ENCODE data around the gene BCL11A.

BCL11A gene

DNA sequence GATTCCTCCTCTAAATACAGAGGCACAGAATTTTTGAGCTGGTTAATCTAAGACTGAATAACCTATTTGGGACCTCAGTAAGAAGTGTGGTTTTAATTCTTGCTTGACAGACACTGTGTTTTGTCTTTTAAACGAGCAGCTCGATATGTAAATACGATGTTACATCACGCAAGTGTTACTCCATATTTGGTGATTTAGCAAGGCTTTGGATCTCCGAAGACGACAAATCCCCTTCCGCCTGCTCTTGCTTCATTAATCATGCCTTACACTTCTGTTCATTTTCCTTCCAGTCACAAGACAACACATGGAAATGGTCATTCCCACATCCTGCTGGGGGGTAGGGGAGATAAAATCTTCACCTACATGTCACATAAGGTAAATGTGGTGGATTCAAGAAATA, 9.4 kb downstream of the BCL11A start:
- DNase-seq = no peak

DNA sequence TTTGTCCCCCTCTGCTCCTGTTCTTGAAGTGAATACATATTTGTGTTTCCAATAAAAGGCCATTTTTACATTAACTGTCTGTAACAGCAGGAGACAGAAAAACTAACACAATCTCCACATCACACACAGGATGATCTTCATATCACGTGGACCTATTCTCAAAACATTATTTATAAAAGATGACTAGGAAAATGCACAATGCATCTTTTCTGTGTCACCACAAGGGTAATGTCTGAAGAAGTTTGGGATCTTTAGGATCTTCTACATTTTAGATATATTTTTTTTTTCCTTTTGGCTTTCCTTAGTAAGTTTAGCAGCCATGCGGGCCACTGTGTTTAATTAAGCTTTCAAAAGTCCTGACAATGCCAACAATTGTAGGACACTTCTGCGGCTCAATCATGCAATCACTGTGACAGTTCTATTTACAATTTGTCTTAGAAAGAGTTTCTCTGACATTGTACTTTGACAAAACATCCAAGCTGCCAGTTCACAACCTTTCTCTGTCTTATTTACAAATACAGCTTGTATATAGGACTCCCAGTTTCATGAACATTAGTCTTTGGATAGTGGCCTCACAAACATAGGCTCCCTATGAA, 12.3 kb downstream of the BCL11A start:
- DNase-seq = no peak

DNA sequence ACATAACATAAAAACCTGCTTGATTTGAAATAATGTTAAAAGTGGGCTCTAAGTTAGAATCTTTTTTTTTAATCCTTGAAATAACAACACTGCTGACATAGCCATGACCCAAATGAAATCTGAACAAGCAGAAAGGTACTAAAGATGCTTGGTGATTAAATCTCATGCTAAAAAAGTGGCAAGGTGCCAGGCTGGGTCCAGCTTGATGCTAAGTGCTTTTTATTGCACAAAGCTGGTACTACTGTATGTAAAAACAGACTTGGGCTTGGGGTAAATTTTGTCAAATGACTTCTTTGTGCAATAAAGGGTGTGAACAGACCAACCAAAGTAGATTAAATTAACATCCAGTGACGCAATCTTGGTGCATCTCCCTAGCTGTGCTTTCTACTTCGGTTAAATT, 13.4 kb downstream of the BCL11A start:
- no peak for DNase-seq

DNA sequence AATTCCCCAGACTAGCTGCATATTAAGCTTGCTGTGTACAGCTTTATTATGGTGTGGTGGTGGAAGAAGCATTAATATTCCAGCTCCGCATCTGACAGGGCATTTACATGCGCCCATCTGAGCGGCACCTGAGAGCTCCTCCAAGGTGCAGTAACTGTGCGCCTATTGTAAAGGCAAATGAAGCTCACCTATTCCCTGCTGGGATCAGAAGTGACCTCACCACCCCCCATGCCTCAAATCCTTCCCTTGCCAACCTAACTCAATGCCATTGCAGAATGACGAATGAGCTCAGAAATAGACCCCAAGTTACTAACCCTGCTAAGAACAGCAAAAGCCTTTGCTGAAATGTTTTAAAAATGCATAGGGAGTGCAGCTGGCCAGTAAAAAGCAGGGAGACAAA, 14.3 kb downstream of the BCL11A start:
- DNase-seq = no peak

DNA sequence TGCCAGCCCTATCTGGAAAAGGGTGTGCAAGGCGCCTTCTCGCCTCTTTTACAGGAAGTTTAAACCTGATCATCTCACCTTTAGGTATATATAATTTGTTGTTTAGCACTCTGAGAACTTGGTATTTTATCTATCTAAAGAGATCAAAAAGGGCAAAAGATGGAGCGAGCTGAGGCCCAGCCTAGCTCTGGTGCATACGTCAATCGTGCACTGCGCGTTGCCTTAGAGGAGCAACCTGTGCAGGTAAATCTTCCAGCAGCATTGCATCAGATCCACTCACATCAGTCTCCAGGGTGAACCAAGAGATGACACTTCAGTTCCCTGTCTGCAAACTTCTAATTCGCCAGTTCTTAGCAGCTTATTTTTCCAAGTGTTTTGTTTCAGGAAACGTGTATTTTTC, 15.4 kb downstream of the BCL11A start:
- no peak for DNase-seq

DNA sequence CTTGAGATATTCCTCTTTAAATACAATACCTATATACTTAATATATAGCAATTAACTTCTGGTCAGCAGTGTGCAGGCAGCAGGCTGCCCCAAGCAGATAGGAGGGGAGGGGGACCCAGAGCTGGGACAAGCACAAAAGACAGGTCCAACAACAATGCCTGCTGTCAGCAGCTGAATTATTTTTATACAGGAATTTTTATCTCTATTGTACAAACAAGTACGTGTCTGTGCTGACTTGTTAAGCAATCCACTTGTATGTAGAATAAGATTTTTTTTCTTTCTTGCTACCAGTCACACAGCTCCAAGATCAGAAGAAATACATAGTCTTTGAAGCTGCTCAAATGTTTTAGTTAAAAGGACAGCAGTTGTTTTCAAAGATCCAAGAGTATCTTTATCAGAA, 16.7 kb downstream of the BCL11A start:
- no peak for DNase-seq

DNA sequence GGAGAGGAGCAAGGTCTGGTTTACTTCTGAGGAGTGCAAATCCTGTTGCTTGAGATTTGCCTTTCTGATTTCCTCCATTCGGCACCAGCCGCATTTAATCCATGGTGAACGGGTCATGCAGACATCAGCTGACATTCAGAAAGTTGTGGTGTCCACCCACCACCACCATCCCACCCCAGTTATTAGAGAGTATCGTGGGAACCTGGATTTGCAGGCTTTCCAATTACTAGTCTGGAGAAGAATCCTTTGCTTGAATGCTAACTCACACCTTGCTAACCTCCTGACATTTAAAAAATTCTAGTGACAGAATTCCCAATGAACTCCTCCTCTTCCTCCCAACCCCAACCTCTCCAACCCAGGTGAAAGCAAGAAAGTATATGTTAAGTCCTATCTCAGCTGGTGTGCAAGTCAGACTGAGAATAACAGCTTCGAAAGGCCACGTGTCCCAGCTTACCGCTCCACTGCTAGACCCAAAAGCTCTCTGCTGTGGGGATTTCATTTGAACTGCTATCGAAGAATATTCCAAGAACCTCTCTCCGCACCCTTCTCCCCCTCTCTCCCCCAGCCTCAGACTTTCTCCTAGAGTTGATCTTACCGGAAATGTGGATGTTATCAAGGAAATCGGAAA, 17.7 kb downstream of the BCL11A start:
- no peak for DNase-seq

DNA sequence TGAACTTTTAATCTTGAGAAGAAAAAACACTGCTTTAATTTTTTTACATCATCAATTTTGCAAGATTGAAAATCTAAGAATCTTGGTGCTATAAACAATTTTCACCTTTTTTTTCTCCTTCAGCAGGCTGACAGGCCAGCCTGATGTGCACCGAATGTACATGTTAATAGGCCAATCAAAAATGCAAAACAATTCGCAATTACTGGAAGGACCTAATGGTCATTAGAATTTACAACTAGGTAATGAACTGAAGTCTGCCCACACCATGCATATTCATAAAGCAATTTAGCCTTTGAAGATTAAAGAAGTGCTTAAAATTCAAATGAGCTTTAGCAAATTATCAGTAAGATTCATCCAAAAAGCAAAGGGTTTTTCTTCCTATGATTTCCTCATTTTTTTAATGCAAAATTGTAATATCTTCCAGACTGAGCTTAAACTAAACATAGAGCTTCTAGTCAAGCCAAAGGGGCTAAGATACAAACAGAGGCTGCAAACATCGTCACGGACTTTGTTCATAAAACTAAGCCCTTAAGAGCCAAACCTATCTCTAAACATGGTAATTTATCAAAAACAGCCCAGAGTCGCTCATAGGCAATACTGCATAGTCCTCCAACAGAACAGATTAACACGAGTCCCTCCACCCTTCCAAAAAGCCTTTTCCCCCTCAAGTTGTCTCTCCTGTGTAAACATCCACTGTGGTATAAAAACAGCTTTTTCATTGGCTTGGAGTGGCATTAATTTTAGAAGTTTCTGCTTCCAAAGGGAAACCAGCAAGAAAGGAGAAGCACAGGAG, 18.4 kb downstream of the BCL11A start:
- DNase-seq = no peak

DNA sequence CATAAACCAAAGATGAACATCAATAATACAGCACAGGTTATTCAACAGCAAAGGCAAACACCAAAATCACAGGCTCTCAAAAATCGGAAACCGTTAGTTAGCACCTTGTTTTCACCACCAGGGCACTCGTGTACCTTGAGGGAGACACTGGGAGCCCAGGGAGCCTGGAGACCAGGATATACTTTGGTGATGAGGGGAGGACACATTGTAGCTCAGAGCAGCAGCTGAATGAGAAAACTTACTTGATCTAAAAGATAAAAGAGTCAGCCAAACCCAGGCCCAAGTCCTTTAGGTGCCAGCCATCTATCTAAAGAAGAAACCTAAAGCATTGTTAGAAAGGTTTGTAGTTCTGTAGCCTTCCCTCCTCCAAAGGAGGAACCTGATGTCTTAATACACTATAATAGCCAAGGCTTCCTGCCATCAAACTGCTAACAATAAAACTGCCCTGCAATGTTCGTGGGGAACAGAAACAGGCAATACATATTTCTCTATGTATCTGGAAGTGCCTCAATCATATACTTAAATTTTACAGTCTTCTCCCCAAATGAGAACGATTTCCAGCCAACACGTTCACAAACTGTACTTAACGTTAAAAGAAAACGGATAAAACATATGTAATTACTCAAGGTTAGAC, 19.3 kb downstream of the BCL11A start:
- no peak for DNase-seq

DNA sequence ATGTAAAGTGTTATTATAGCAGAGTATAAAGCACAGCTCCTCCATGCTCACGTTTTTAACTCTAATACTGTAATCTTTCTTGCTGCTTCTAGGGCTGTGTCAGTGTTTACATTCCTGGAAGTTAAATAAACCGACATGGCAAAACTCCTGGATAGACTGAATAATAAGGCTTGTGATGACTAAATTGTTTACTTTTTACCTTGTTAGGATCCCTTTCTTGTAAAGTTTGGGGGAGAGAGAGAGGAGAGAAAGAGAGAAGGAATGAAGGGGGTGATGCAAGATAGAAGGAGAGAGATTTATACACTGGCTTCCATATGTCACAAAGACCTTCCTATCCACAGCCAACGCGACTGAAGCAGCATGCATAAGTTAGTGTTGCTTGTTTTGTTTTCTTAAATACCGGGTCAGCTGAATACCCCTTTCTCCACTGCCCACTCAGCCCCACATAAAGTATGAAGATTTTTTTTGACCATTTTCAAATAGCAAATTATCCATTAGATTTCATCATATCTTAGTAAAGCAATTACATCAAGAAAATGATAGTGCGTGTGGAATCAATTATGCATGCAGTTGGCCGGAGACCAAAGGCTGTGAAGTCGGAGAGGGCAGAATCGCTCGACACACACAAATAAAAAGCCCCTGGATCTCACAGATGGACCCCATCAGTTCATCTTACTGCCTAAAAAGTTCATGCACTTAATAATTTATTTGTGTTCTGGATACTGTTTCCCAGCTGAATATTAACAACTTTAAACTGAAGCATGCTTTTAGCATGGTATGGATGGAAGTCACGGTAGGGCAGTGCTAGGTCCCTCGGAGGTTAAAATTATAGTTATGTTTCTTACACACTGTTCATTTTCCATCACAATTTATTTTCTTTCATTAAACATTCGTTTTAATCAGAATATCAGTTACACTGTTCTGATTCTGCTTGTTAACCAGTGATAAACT, 20.1 kb downstream of the BCL11A start:
- DNase-seq = no peak

DNA sequence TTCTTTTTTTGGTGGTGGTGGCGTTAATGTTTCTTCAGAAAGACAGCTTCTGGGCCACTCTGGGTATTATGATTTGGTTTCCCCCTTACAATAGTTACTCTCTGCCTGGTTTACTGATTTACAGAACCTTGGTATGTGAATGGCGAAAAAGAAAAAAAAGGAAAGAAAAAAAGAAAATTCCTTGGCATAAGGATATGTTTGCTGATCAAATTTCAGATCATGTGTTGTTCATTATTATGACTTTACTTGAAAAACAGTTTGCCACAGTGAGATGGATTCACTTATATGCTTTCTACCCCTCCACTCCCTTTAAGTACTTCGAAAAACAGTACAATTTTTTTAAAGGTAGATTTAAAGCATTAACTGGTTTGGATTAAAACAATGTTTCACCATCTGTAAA, 21.0 kb downstream of the BCL11A start:
- DNase-seq = no peak

DNA sequence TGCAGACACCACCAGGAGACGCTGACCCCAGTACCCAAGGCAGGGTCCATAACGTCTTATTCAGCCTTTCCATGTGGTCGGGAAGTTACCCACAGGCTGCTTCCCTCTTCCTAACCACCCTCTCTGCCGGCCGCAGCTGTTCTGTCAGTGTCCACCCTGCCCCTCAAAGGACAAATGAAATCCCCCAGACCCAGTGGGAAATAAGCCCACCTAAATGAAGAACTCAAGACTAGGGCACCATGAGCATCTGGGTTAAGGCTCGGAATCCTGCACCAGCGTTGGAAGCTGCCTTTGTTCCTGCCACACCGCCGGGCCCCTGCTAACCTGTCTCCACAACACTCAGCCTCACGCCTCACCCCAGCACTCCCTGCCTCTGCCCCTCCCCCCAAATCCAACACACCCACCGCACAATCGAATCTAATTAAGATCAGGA, 21.7 kb downstream of the BCL11A start:
- DNase-seq = no peak

DNA sequence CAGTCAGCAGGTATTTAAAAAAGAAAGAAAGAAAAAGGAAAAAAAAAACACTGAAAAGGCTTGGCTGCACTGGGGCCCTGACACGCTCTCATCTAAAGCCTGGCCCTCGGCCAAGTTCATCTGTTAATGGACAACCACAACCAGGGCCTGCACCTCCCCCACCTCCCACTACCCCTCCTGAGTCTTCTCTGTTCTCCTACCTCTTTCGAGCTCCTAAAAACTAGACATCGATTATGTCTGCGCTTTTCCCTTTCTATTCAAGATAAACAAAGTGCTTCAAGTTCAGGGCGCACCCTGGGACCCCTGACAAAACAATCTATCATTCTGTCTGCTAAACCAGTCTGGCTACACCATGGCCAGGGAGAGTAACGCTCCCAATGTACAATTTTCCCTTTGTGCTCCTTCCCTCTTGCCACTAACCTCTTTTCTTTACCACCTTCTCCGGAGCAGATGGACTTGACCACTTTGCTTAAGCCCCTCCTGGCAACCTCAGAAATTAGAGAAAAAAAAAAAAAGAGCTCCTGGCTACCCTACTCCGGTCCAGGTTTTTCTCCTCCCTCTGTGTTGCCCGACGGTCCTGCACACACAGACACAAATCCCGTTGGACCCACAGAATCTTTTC, 22.7 kb downstream of the BCL11A start:
- DNase-seq = no peak

DNA sequence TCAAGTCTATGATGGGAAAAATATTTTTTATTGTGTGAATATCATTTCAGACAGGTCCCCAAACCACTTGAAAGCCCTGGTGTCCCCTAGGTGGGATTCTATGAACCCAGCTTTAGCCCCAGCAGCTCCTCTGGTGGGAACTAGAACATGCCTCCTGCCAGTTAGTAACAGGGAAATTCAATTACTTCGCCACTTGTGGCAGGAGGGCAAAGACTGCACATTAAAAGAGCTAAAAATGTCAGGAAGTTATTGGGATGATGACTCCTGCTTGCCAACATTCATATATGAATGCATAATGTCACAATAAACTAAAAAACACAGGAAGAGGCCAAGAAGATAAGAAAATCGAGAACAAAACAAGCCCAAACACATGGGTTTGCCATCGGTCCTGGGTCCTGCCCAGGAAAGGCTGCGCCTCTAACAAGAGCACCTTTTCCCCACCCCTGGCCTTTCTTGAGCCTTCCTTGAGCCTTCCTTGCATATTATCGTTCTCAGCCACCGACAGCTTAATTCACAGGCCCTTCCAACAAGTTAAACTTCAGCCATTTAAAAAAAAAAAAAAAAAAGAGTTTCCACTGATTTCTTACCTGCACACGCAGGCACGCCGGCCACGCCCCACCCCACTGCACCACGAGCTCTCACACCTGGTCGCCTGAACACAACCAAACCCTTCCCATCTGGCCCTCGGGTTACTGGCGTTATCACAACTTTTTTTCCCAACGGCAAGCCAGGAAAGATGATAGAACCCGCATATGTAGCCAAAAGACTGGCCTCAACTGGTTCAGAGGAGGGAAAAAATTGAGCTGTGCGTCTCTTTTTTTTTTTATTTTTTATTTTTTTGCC, 23.4 kb downstream of the BCL11A start:
- no peak for DNase-seq

DNA sequence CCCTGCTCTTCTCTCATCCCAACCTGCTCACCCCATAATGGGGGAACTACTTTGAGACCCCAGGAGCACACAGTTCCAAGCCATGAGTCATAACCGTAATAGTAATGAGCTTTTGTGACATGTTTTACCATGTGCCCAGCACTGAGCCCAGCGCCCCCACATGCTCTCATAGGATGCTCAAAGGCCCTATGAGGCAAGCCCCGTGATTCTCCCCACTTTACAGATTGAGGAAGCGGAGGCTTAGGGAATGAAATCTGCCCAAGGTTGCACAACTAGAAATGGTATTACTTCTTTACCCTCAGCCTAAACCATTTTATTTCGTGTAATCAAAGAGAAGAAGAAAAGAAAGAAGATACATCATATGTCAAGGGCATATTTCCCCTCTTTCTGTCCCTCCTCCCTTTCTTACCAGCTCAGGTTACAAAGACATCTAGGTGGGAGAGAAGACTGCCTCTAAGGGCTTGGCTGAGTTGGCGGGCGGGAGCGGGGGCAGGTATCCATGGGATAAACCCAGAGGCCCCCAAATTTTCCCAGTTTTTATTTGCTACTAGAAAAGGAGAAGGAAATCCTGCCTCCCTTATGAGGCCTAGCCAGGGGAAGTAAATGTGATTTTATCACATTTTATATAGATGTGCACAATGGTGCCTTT, 24.2 kb downstream of the BCL11A start:
- no peak for DNase-seq

DNA sequence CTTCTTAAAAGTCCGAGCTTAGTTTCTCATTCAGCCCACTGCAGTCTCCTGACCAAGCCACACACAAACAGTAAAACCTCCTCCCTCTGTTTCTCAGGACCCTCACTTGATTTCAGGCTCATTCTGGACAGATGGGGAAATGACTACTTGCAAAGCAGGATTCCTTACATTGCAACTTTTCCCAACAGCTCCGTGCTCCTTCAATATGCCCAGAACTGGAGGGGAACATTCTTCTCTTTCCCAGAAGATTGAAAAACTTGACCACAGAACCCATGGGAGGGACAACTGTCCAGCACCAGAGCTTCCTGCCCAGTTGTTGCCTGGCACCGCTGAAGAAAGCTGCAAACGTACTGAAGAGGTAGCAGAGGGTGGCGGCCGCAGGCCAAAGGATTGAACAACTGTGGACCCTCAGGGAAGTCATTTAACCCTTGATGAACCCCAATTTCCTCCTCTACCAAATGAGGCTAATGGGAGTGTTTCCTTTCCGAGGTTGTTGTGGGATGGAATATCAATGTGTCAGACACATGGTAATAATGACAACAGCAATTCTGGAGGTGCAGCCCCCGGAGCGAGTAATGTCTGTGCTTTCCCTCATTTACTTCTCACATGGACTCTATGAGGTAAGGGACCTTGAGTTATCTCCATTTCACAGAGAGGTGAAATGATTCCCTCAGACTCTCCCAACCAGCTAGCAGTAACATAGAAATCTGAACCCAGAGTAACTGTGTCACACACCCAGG, 25.0 kb downstream of the BCL11A start:
- no peak for DNase-seq

DNA sequence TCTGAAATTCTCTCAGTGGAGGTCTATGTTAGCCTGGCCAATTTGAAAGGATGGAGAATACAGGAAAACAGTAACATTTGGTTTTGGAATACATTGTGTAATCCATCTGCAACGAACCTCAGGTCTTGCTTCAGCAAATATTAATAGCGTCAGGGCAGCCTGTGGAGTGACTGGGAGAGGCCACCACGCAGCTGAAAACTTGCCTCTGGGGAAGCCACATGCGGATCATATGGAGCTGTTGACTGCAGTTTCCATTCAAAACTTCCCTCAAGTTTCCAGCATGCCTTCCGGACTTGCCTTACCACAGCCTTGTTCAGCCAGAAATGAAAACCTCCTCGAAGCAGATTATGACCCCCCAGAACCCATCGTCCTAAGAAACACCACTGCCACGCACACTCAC, 25.7 kb downstream of the BCL11A start:
- DNase-seq = no peak

DNA sequence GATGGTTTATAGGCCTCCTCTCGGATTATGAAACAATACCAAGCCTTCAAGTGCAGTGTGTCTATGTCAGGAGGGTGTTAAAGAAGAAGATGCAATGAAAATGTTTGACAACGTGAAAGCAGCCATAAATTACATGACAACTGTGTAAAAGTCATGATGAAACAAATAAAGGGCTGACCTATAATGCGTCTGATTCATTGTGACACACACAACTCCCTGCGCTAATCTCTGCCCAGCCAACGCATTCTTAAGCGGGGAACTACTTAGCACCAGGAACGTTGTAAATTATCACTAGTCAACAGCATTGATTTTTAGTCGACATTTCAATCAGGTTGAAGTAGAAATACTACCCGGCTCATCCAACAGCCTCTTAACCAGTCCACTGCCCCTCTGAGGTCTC, 26.8 kb downstream of the BCL11A start:
- no peak for DNase-seq

DNA sequence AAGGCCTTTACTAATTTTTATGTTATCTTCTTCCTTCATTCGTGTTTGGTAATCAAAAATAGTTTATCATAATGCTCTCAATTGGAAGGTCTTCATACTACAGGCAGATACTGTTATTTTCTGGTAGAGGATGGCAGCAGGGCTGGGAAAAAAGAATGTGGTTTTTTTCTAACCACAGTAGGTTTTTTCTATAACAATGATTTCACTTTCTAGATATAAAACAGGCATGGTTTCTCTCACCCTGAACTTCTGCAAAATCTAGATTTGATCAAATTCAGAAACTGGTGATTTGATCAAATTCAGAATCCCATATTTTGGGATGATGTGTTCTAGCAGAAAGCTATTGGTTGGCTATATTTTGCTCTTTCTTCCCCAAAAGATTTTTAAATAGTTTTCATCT, 27.6 kb downstream of the BCL11A start:
- no peak for DNase-seq

DNA sequence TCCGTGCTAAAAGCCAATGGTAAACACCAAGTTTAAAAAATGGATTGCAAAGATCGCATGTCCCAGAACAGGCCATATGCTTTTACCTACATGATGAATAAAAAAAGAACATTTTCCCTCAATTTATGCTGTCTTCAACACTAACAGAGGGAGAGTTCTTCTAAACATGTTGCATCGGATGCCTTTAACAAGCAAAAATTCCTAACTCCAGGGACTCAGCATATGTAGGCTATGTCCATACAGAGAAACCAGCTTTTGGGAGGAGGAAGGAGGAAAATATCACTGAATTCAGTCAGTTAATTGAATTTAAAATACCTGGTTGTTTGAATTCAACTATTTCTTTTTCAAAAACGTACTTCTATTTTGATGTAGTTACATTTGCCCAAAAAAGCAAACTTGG, 28.6 kb downstream of the BCL11A start:
- no peak for DNase-seq
